ENCODE measurements around the gene MYH9.

GRCh38 chr22:36371920-36372319 lies 15.8 kb downstream of the MYH9 start:
- no peak for TF ChIP-seq POLR2AphosphoS5 (IDR thresholded peaks at IDR 0.05)
- no peak for TF ChIP-seq POLR2A (IDR thresholded peaks at IDR 0.05)
- no peak for TF ChIP-seq CTCF (IDR thresholded peaks at IDR 0.05)
